ENCODE results near the gene TMEM200B. TPM values are rescaled to one million over a fixed set of nuclear protein-coding genes. Genes with fewer than 3 reads are reported as not detected.

TMEM200B gene
- total RNA-seq, 3 donors from 2014 or later = 4.5 to 21.0 (median 12.1) TPM

DNA sequence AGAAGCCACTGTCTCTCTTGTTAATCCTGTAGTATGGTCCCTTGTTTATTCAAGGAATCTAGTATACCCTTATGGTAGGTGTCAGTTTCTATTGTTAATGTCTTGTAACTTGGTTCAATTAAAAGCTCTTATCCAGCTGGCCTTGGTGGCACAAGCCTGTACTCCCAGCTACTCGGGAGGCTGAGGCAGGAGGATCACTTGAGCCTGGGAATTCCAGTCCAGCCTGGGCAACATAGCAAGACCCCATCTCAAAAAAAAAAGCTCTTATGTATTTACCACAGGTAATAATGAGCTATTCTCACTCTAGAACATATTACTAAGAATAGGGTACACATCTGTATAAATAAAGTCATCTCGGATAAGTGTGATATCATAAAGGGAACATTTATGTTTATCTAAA, 46.5 kb downstream of the TMEM200B start:
- DNase-seq (ENCODE audit: low spot score in 2 of 2) = no peak
- Histone ChIP-seq H3K27ac (no peak overlapping the region), H3K36me3 (peaks cover 4% of the 10 kb centered on the region)

More for the DNA sequence above, 46.5 kb downstream of the TMEM200B start:
- H3K27me3 ChIP-seq = no peaks in the 10 kb centered on the region
- no peak overlapping the region for H3K4me3 ChIP-seq
- intact Hi-C loops (cut with DNase I; ENCODE audit: low total_unique reads) = no loop called here
- TF ChIP-seq POLR2A (IDR thresholded peaks at IDR 0.05) (no peak), POLR2AphosphoS5 (IDR thresholded peaks at IDR 0.05) (no peak)
- TF ChIP-seq, protein P1, sequence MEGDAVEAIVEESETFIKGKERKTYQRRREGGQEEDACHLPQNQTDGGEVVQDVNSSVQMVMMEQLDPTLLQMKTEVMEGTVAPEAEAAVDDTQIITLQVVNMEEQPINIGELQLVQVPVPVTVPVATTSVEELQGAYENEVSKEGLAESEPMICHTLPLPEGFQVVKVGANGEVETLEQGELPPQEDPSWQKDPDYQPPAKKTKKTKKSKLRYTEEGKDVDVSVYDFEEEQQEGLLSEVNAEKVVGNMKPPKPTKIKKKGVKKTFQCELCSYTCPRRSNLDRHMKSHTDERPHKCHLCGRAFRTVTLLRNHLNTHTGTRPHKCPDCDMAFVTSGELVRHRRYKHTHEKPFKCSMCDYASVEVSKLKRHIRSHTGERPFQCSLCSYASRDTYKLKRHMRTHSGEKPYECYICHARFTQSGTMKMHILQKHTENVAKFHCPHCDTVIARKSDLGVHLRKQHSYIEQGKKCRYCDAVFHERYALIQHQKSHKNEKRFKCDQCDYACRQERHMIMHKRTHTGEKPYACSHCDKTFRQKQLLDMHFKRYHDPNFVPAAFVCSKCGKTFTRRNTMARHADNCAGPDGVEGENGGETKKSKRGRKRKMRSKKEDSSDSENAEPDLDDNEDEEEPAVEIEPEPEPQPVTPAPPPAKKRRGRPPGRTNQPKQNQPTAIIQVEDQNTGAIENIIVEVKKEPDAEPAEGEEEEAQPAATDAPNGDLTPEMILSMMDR (IDR thresholded peaks at IDR 0.05) = no peak
- no peaks in the 10 kb centered on the region for H3K9me3 ChIP-seq
- no peaks in the 10 kb centered on the region for H3K4me1 ChIP-seq

Other genes starting within 250 kb of the TMEM200B start
- gene EPB41, start 209.3 kb downstream of the TMEM200B start, total RNA-seq = 10 to 100 TPM; 36.2 to 67.2 (median 51.8) TPM
- gene SRSF4, start 58.0 kb upstream of the TMEM200B start, total RNA-seq = 10 to 100 TPM; 79.7 to 86.2 (median 85.2) TPM
- 10 to 100 TPM; 21.0 to 23.3 (median 21.3) TPM for gene MECR, start 107.0 kb upstream of the TMEM200B start, total RNA-seq
- 10 to 100 TPM; 16.0 to 33.1 (median 32.5) TPM for gene PTPRU, start 112.6 kb upstream of the TMEM200B start, total RNA-seq